ENCODE measurements around the gene STBD1.

The STBD1 gene

GRCh38 chr4:76354517-76355473 is 48.3 kb downstream of the STBD1 start:
- no peak for TF ChIP-seq TEAD4 (IDR thresholded peaks at IDR 0.05)
- TF ChIP-seq FOXM1 (IDR thresholded peaks at IDR 0.05; ENCODE audit: borderline replicate concordance, low read depth) = no peak
- no peak for TF ChIP-seq USF1 (IDR thresholded peaks at IDR 0.05)
- no peak for TF ChIP-seq EP300 (IDR thresholded peaks at IDR 0.05; ENCODE audit: borderline replicate concordance)
- TF ChIP-seq TCF12 (IDR thresholded peaks at IDR 0.05; ENCODE audit: low read depth) = no peak
- TF ChIP-seq CEBPB (IDR thresholded peaks at IDR 0.05) = no peak
- TF ChIP-seq CREB1 (IDR thresholded peaks at IDR 0.05; ENCODE audit: low read depth) = no peak
- TF ChIP-seq REST (IDR thresholded peaks at IDR 0.05; ENCODE audit: low read depth) = no peak
- TF ChIP-seq, protein P1, sequence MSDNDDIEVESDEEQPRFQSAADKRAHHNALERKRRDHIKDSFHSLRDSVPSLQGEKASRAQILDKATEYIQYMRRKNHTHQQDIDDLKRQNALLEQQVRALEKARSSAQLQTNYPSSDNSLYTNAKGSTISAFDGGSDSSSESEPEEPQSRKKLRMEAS (IDR thresholded peaks at IDR 0.05) = no peak
- no peak for TF ChIP-seq RAD21 (IDR thresholded peaks at IDR 0.05; ENCODE audit: low read depth)
- TF ChIP-seq TAF1 (IDR thresholded peaks at IDR 0.05; ENCODE audit: low read depth) = no peak
- no peak for TF ChIP-seq ZBTB7A (IDR thresholded peaks at IDR 0.05; ENCODE audit: low read depth)

- TF ChIP-seq EP300 (IDR thresholded peaks at IDR 0.05; ENCODE audit: borderline replicate concordance) (no peak), YY1 (IDR thresholded peaks at IDR 0.05; ENCODE audit: low read depth) (no peak), FOXM1 (IDR thresholded peaks at IDR 0.05; ENCODE audit: borderline replicate concordance, low read depth) (no peak), CEBPB (IDR thresholded peaks at IDR 0.05) (no peak), TCF12 (IDR thresholded peaks at IDR 0.05; ENCODE audit: low read depth) (no peak), ZBTB7A (IDR thresholded peaks at IDR 0.05; ENCODE audit: low read depth) (no peak), USF1 (IDR thresholded peaks at IDR 0.05) (no peak), TAF1 (IDR thresholded peaks at IDR 0.05; ENCODE audit: low read depth) (no peak), NFIC (IDR thresholded peaks at IDR 0.05) (no peak), CREB1 (IDR thresholded peaks at IDR 0.05; ENCODE audit: low read depth) (no peak), RAD21 (IDR thresholded peaks at IDR 0.05; ENCODE audit: low read depth) (no peak), TEAD4 (IDR thresholded peaks at IDR 0.05) (no peak)
- TF ChIP-seq, protein P1 (IDR thresholded peaks at IDR 0.05) = no peak
Measured at GRCh38 chr4:76357981-76358380, 51.4 kb downstream of the STBD1 start.
